Ishikawa (cell line): ENCODE results near the gene B3GALT5.

Source experiments
- CEBPB ChIP-seq: IDR thresholded peaks from 2 replicates; pipeline ENCODE4 v1.6.1; 2012
- CREB1 ChIP-seq: IDR thresholded peaks from 2 replicates; pipeline ENCODE4 v1.6.1; 2012; ENCODE audit warnings: low read depth
- EGR1 ChIP-seq: IDR thresholded peaks from 2 replicates; pipeline ENCODE4 v1.6.1; 2012
- EP300 ChIP-seq: IDR thresholded peaks from 2 replicates; pipeline ENCODE4 v1.6.1; 2012; ENCODE audit warnings: borderline replicate concordance
- FOXM1 ChIP-seq: IDR thresholded peaks from 2 replicates; pipeline ENCODE4 v1.6.1; 2012; ENCODE audit warnings: low read depth, borderline replicate concordance
- MAX ChIP-seq: IDR thresholded peaks from 2 replicates; pipeline ENCODE4 v1.6.1; 2012
- NFIC ChIP-seq: IDR thresholded peaks from 2 replicates; pipeline ENCODE4 v1.6.1; 2012
- RAD21 ChIP-seq: IDR thresholded peaks from 2 replicates; pipeline ENCODE4 v1.6.1; 2012; ENCODE audit warnings: low read depth
- REST ChIP-seq: IDR thresholded peaks from 2 replicates; pipeline ENCODE4 v1.6.1; 2012; ENCODE audit warnings: low read depth, mild to moderate bottlenecking
- TAF1 ChIP-seq: IDR thresholded peaks from 2 replicates; pipeline ENCODE4 v1.6.1; 2012; ENCODE audit warnings: low read depth, mild to moderate bottlenecking
- TCF12 ChIP-seq: IDR thresholded peaks from 2 replicates; pipeline ENCODE4 v1.6.1; 2012; ENCODE audit warnings: low read depth
- TEAD4 ChIP-seq: IDR thresholded peaks from 2 replicates; pipeline ENCODE4 v1.6.1; 2012
- USF1 ChIP-seq: IDR thresholded peaks from 2 replicates; pipeline ENCODE4 v1.6.1; 2012
- YY1 ChIP-seq: IDR thresholded peaks from 2 replicates; pipeline ENCODE4 v1.6.1; 2012; ENCODE audit warnings: low read depth
- ZBTB7A ChIP-seq: IDR thresholded peaks from 2 replicates; pipeline ENCODE4 v1.6.1; 2012; ENCODE audit warnings: low read depth

B3GALT5 gene

GRCh38 chr21:39657091-39657689 lies 44.5 kb downstream of the B3GALT5 start:
- TF ChIP-seq YY1 (no peak), REST (no peak), CREB1 (no peak), NFIC (no peak), ZBTB7A (no peak), EP300 (no peak), CEBPB (no peak), RAD21 (no peak), USF1 (no peak), TAF1 (no peak), FOXM1 (no peak), TEAD4 (no peak), EGR1 (no peak), TCF12 (no peak), MAX (no peak)

GRCh38 chr21:39658066-39658465 lies 45.3 kb downstream of the B3GALT5 start:
- TF ChIP-seq RAD21 (no peak), EP300 (no peak), USF1 (no peak), NFIC (no peak), FOXM1 (no peak), TEAD4 (no peak), CEBPB (no peak), ZBTB7A (no peak), MAX (no peak), CREB1 (no peak), EGR1 (no peak), REST (no peak), YY1 (no peak), TCF12 (no peak)

- TF ChIP-seq CEBPB, result no peak
- TF ChIP-seq YY1, result no peak
- TF ChIP-seq EP300, result no peak
- TF ChIP-seq REST, result no peak
- TF ChIP-seq EGR1, result no peak
Observed at GRCh38 chr21:39659070-39659815, 46.5 kb downstream of the B3GALT5 start.

GRCh38 chr21:39660191-39660980 lies 47.6 kb downstream of the B3GALT5 start:
- TF ChIP-seq TEAD4, result no peak
- TF ChIP-seq MAX, result no peak
- no peak for TF ChIP-seq FOXM1
- no peak for TF ChIP-seq EGR1
- TF ChIP-seq EP300, result no peak
- TF ChIP-seq TCF12, result no peak
- TF ChIP-seq TAF1, result no peak
- no peak for TF ChIP-seq CREB1
- no peak for TF ChIP-seq ZBTB7A
- TF ChIP-seq USF1, result no peak
- TF ChIP-seq RAD21, result no peak
- TF ChIP-seq CEBPB, result no peak
- TF ChIP-seq YY1, result no peak
- TF ChIP-seq NFIC, result no peak
- TF ChIP-seq REST, result no peak
